Sigmoid colon (tissue), 7 donors: ENCODE measurements around the gene BORCS6. TPM values are rescaled to one million over a fixed set of nuclear protein-coding genes. Genes with fewer than 3 reads are reported as not detected.

Experiments used
- DNase-seq: peaks from one replicate; pipeline ENCODE4 v3.0.0-alpha.2; 2019
- H3K27ac ChIP-seq, 4 donors: fragments of 200-600 bp; sonication (generic); one replicate each; pipeline ENCODE4 v1.5.1; 2016 to 2019; ENCODE audit warnings: mild to moderate bottlenecking in 1 of 4
- H3K27me3 ChIP-seq, 3 donors: fragments of 200-600 bp; sonication (generic); one replicate each; pipeline ENCODE4 v1.5.1; 2019; ENCODE audit warnings: mild to moderate bottlenecking in 1 of 3
- H3K36me3 ChIP-seq, 4 donors: fragments of 200-600 bp; sonication (generic); one replicate each; pipeline ENCODE4 v1.5.1; 2016 to 2019
- H3K4me1 ChIP-seq, 4 donors: fragments of 200-600 bp; sonication (generic); one replicate each; pipeline ENCODE4 v1.5.1; 2017 to 2019
- H3K4me3 ChIP-seq, 4 donors: fragments of 200-600 bp; sonication (generic); one replicate each; pipeline ENCODE4 v1.5.1; 2017 to 2019; ENCODE audit warnings: mild to moderate bottlenecking in 2 of 4, moderate library complexity in 1 of 4
- H3K9me3 ChIP-seq, 4 donors: fragments of 200-600 bp in 3 of 4; sonication (generic) in 3 of 4; one replicate each; pipeline versions ENCODE4 v1.5.1 to v1.6.1; 2013 to 2019
- CTCF ChIP-seq, 4 experiments: fragments of 450-650 bp in 3 of 4; fragments of 200-600 bp in 1 of 4; IDR thresholded peaks; one replicate each; pipeline ENCODE4 v1.5.1; 2016 to 2019; ENCODE audit warnings: antibody characterized with exemption in 4 of 4, mild to moderate bottlenecking in 3 of 4, moderate library complexity in 2 of 4
- EP300 ChIP-seq, 4 donors: sonication (generic); formaldehyde crosslinking; IDR thresholded peaks; one replicate each; pipeline ENCODE4 v1.6.1; 2017; ENCODE audit warnings: antibody characterized with exemption in 4 of 4
- POLR2A ChIP-seq, 2 donors: fragments of 450-650 bp; IDR thresholded peaks; one replicate each; pipeline ENCODE4 v1.6.1; 2016; ENCODE audit warnings: antibody characterized with exemption in 2 of 2, mild to moderate bottlenecking in 2 of 2, moderate library complexity in 2 of 2
- POLR2AphosphoS5 ChIP-seq, 4 donors: sonication (generic); formaldehyde crosslinking; IDR thresholded peaks; one replicate each; pipeline ENCODE4 v1.6.1; 2017; ENCODE audit warnings: antibody characterized with exemption in 4 of 4
- WGBS, 2 donors: extraction: QIAGEN DNeasy Blood & Tissue Kit; methylation state at CpG; one replicate each; pipeline ENCODE4 v1.1.7; 2013; 5-methylcytosine and 5-hydroxymethylcytosine counted together
- intact Hi-C: fragments of 100-400 bp; cut with DNase I; formaldehyde crosslinking; loops from one replicate; pipeline ENCODE4 v1.15.1; 2023
- polyA plus RNA-seq, 3 donors: library from polyadenylated mRNA; stranded (reverse); fragments of 200-250 nt; gene quantifications; one replicate each; pipeline ENCODE4 v1.2.3, GENCODE V29; 2013
- total RNA-seq, 4 donors: library from RNA; depleted of rRNA; stranded (reverse); fragments of >200 nt; gene quantifications; one replicate each; pipeline ENCODE4 v1.1.0, GENCODE V29; 2016
- donor health status: healthy with polysubstance abuse.
- donor health status: Bipolar disorder and iron deficiency.
- donor health status: healthy.

Gene BORCS6
- total and polyA plus RNA-seq, 7 donors, result 7.7 to 17.7 (median 13.9) TPM

- Histone ChIP-seq H3K4me3 (no peak overlapping the region), H3K9me3 (no peaks in the 10 kb centered on the region), H3K27ac (no peak overlapping the region), H3K36me3 (no peaks in the 10 kb centered on the region), H3K4me1 (peaks cover 0 to 3% (median 2%) of the 10 kb centered on the region in 4 donors), H3K27me3 (no peaks in the 10 kb centered on the region)
- TF ChIP-seq CTCF (IDR thresholded peaks at IDR 0.05), result no peak
- no peak for TF ChIP-seq POLR2A (IDR thresholded peaks at IDR 0.05)
- no peak for TF ChIP-seq EP300 (IDR thresholded peaks at IDR 0.05)
- TF ChIP-seq POLR2AphosphoS5 (IDR thresholded peaks at IDR 0.05), result no peak
- intact Hi-C loops, result no loop called here
- 89 to 90% methylated on average over 19 of the region's 19 CpGs for WGBS, 2 donors
- no peak for DNase-seq
These were observed 15.0 kb upstream of the BORCS6 start for GRCh38 chr17:8204761-8205555.

GRCh38 chr17:8192070-8192815 is 2.3 kb upstream of the BORCS6 start:
- Histone ChIP-seq H3K27me3 (no peaks in the 10 kb centered on the region), H3K27ac (peak overlapping the region; percentile 76 to 87 (median 79)), H3K36me3 (no peaks in the 10 kb centered on the region), H3K4me3 (peak overlapping the region; percentile 21 to 39 (median 30)), H3K4me1 (peaks cover 0 to 46% (median 36%) of the 10 kb centered on the region in 4 donors), H3K9me3 (no peaks in the 10 kb centered on the region)
- peak; percentile 96 for DNase-seq
- 17 to 43% methylated on average over 12 of the region's 12 CpGs for WGBS, 2 donors
- TF ChIP-seq CTCF (IDR thresholded peaks at IDR 0.05), result no peak
- TF ChIP-seq POLR2A (IDR thresholded peaks at IDR 0.05), result peak; percentile 55 to 72
- peak; percentile 86 to 94 (median 91) for TF ChIP-seq POLR2AphosphoS5 (IDR thresholded peaks at IDR 0.05)
- no peak for TF ChIP-seq EP300 (IDR thresholded peaks at IDR 0.05)
- intact Hi-C loops, result no loop called here

- no peak for DNase-seq
- Histone ChIP-seq H3K36me3 (no peaks in the 10 kb centered on the region), H3K9me3 (no peaks in the 10 kb centered on the region), H3K27me3 (no peaks in the 10 kb centered on the region), H3K27ac (peak overlapping the region; percentile 81 to 99 (median 96)), H3K4me1 (peaks cover 0 to 51% (median 41%) of the 10 kb centered on the region in 4 donors), H3K4me3 (peak overlapping the region in 3 of 4 donors; percentile 54 to 78 (median 66))
- intact Hi-C loops, result loop anchor here (1.0 kb wide), 1 partner anchor 31 kb away; no protein-coding TSS in a partner anchor
- 38 to 51% methylated on average over 6 of the region's 6 CpGs for WGBS, 2 donors
- TF ChIP-seq EP300 (IDR thresholded peaks at IDR 0.05) (no peak), POLR2AphosphoS5 (IDR thresholded peaks at IDR 0.05) (no peak), CTCF (IDR thresholded peaks at IDR 0.05) (no peak), POLR2A (IDR thresholded peaks at IDR 0.05) (no peak)
These were observed 526 bp upstream of the BORCS6 start for GRCh38 chr17:8190506-8190905.

- intact Hi-C loops, result loop anchor here (1.0 kb wide), 1 partner anchor 59 kb away; the partner anchor contains the start of gene CTC1
- 3 to 5% methylated on average over 67 of the region's 67 CpGs for WGBS, 2 donors
These were observed 804 bp downstream of the BORCS6 start for GRCh38 chr17:8189041-8189710.

More at GRCh38 chr17:8189041-8189710, 804 bp downstream of the BORCS6 start:
- no peaks in the 10 kb centered on the region for H3K9me3 ChIP-seq
- no peaks in the 10 kb centered on the region for H3K27me3 ChIP-seq
- peak overlapping the region; percentile 54 to 78 (median 68) for H3K4me3 ChIP-seq
- DNase-seq, result no peak
- H3K4me1 ChIP-seq, result peaks cover 0 to 54% (median 41%) of the 10 kb centered on the region in 4 donors
- no peak for TF ChIP-seq POLR2AphosphoS5 (IDR thresholded peaks at IDR 0.05)
- H3K27ac ChIP-seq, result peak overlapping the region; percentile 81 to 99 (median 96)
- no peaks in the 10 kb centered on the region for H3K36me3 ChIP-seq
